SK-N-SH (cell line): Measurements from ENCODE around the gene MUCL1. TPM values are rescaled to one million over a fixed set of nuclear protein-coding genes. Genes with fewer than 3 reads are reported as not detected.
"Not testable (repeated sequence)": the region's sequence is repeated elsewhere in the genome, so short reads cannot be mapped to it uniquely, and the experiment has no call there.

Experiments
- CTCF ChIA-PET: fragments of 300-600, 350-600 bp; formaldehyde crosslinking; extraction: SDS; loops from one replicate; lab custom pipeline; 2021; lab: Yijun Ruan, JAX
- POLR2A ChIA-PET: fragments of 350-600 bp; sonication (Branson Sonifier 250); formaldehyde crosslinking; extraction: SDS; loops from one replicate; lab custom pipeline; 2020; ENCODE audit warnings: antibody characterized with exemption, inconsistent platforms; lab: Yijun Ruan, JAX
- DNase-seq: peaks from one replicate; pipeline ENCODE4 v3.0.0; 2012
- H2AFZ ChIP-seq: fragments of 200-600 bp; sonication (generic); 2 replicates; pipeline ENCODE4 v1.8.1; 2016; ENCODE audit warnings: antibody characterized with exemption, mild to moderate bottlenecking, low read depth
- H3F3A ChIP-seq: fragments of 200-600 bp; sonication (generic); replicated peaks from 2 replicates; pipeline ENCODE3; 2016; ENCODE audit warnings: antibody characterized with exemption, mild to moderate bottlenecking; ENCODE audit not compliant: insufficient read depth
- H3K27ac ChIP-seq, 2 experiments: fragments of 200-500 bp in 1 of 2; fragments of 200-600 bp in 1 of 2; sonication (Bioruptor generic) in 1 of 2; sonication (generic), shearing (Covaris generic) in 1 of 2; 2 replicates each; pipeline versions ENCODE4 v1.5.1 to v1.6.1; 2014 to 2016; ENCODE audit warnings: low read depth in 2 of 2, inconsistent platforms in 1 of 2, low read length in 1 of 2, mild to moderate bottlenecking in 1 of 2, mixed read lengths in 1 of 2
- H3K27me3 ChIP-seq: fragments of 200-600 bp; sonication (generic), shearing (Covaris generic); 2 replicates; pipeline ENCODE4 v1.6.1; 2016; ENCODE audit warnings: mixed run types; ENCODE audit not compliant: insufficient read depth
- H3K36me3 ChIP-seq, 2 experiments: fragments of 200-500 bp in 1 of 2; fragments of 200-600 bp in 1 of 2; sonication (Bioruptor generic) in 1 of 2; sonication (generic) in 1 of 2; replicated peaks in 1 of 2; 2 replicates each; pipeline versions ENCODE3 to v1.5.1; 2014 to 2016; ENCODE audit warnings: low read length in 1 of 2, mild to moderate bottlenecking in 1 of 2; ENCODE audit not compliant: insufficient read depth in 2 of 2, control insufficient read depth in 1 of 2
- H3K4me1 ChIP-seq, 2 experiments: fragments of 200-500 bp in 1 of 2; fragments of 200-600 bp in 1 of 2; sonication (Bioruptor generic) in 1 of 2; sonication (generic), shearing (Covaris generic) in 1 of 2; 2 replicates each; pipeline versions ENCODE4 v1.5.1 to v1.6.1; 2014 to 2016; ENCODE audit warnings: low read depth in 1 of 2, low read length in 1 of 2, mixed run types in 1 of 2; ENCODE audit not compliant: insufficient read depth in 2 of 2, control insufficient read depth in 1 of 2
- H3K4me2 ChIP-seq: fragments of 200-600 bp; sonication (generic), shearing (Covaris generic); 2 replicates; pipeline ENCODE4 v1.6.1; 2017; ENCODE audit warnings: mixed run types
- H3K4me3 ChIP-seq, 2 experiments: fragments of 200-500 bp in 1 of 2; fragments of 200-600 bp in 1 of 2; sonication (Bioruptor generic) in 1 of 2; sonication (generic), shearing (Covaris generic) in 1 of 2; 2 replicates each; pipeline versions ENCODE4 v1.5.1 to v1.8.1; 2014 to 2016; ENCODE audit warnings: low read depth in 2 of 2, inconsistent platforms in 1 of 2, low read length in 1 of 2, mild to moderate bottlenecking in 1 of 2, mixed read lengths in 1 of 2, moderate library complexity in 1 of 2
- H3K79me2 ChIP-seq: fragments of 200-600 bp; sonication (generic); 2 replicates; pipeline ENCODE4 v1.8.1; 2017; ENCODE audit warnings: mild to moderate bottlenecking; ENCODE audit not compliant: insufficient read depth
- H3K9ac ChIP-seq: fragments of 200-600 bp; sonication (generic); 2 replicates; pipeline ENCODE4 v1.6.1; 2017; ENCODE audit warnings: mixed run types
- H3K9me2 ChIP-seq: fragments of 200-600 bp; sonication (generic); 2 replicates; pipeline ENCODE4 v1.6.1; 2017; ENCODE audit warnings: mixed run types
- H3K9me3 ChIP-seq: fragments of 200-600 bp; sonication (generic); 2 replicates; pipeline ENCODE4 v1.6.1; 2017; ENCODE audit warnings: mixed run types, mild to moderate bottlenecking, moderate library complexity
- H4K20me1 ChIP-seq: fragments of 200-600 bp; sonication (generic); 2 replicates; pipeline ENCODE4 v1.6.1; 2017; ENCODE audit warnings: mild to moderate bottlenecking, mixed run types; ENCODE audit not compliant: insufficient read depth
- CHD2 ChIP-seq: fragments of 150-350 bp; IDR thresholded peaks from 2 replicates; pipeline ENCODE4 v1.6.1; 2018; ENCODE audit warnings: low read length; ENCODE audit not compliant: partially characterized antibody
- ELF1 ChIP-seq: IDR thresholded peaks from 2 replicates; pipeline ENCODE4 v1.4.0; 2012
- EP300 ChIP-seq, 2 experiments: IDR thresholded peaks; 2 replicates each; pipeline versions ENCODE4 v1.4.0 to v1.6.1; 2012; ENCODE audit warnings: borderline replicate concordance in 1 of 2, low read depth in 1 of 2, low read length in 1 of 2
- EZH2phosphoT487 ChIP-seq: fragments of 200-600 bp; sonication (generic); IDR thresholded peaks from 2 replicates; pipeline ENCODE4 v1.6.1; 2017; ENCODE audit warnings: low read depth, mixed run types, mild to moderate bottlenecking, antibody characterized with exemption, moderate library complexity, borderline replicate concordance
- FOSL2 ChIP-seq: IDR thresholded peaks from 2 replicates; pipeline ENCODE4 v1.4.0; 2012; ENCODE audit warnings: low read depth, mild to moderate bottlenecking, moderate library complexity, borderline replicate concordance
- GABPA ChIP-seq: IDR thresholded peaks from 2 replicates; pipeline ENCODE4 v1.4.0; 2012; ENCODE audit warnings: low read depth, mild to moderate bottlenecking
- GATA2 ChIP-seq: sonication (generic); formaldehyde crosslinking; IDR thresholded peaks from 2 replicates; pipeline ENCODE4 v1.5.0; 2020; ENCODE audit warnings: mild to moderate bottlenecking, missing genetic modification reagents
- MEF2A ChIP-seq: IDR thresholded peaks from 2 replicates; pipeline ENCODE4 v1.4.0; 2012; ENCODE audit warnings: low read depth, borderline replicate concordance
- MXI1 ChIP-seq: IDR thresholded peaks from 2 replicates; pipeline ENCODE4 v1.6.1; 2012; ENCODE audit warnings: mild to moderate bottlenecking, low read depth, low read length, improper control_type of control experiment
- NFIC ChIP-seq: IDR thresholded peaks from 2 replicates; pipeline ENCODE4 v1.4.0; 2012; ENCODE audit warnings: borderline replicate concordance
- PBX3 ChIP-seq: IDR thresholded peaks from 2 replicates; pipeline ENCODE4; 2012
- RAD21 ChIP-seq: IDR thresholded peaks from 2 replicates; pipeline ENCODE4 v1.6.1; 2012; ENCODE audit warnings: mild to moderate bottlenecking, low read length
- RFX5 ChIP-seq: IDR thresholded peaks from 2 replicates; pipeline ENCODE4 v1.6.1; 2012; ENCODE audit warnings: mild to moderate bottlenecking, improper control_type of control experiment, low read length
- SMC3 ChIP-seq: IDR thresholded peaks from 2 replicates; pipeline ENCODE4 v1.6.1; 2012; ENCODE audit warnings: low read depth, low read length, improper control_type of control experiment
- TAF1 ChIP-seq: IDR thresholded peaks from 2 replicates; pipeline ENCODE4 v1.6.1; 2012; ENCODE audit warnings: low read depth, mild to moderate bottlenecking, low read length, moderate library complexity, borderline replicate concordance
- WGBS: methylation state at CpG from one replicate; pipeline ENCODE4 v1.1.6; 2017; ENCODE audit warnings: low lambda C conversion rate; 5-methylcytosine and 5-hydroxymethylcytosine counted together
- polyA plus RNA-seq, 3 experiments: library from polyadenylated mRNA; depleted of rRNA; stranded (reverse); fragments of >200 nt; gene quantifications; 2 replicates each; pipeline ENCODE4 v1.2.3, GENCODE V29; 2012
- TF ChIP-seq, protein P1 (sequence below): IDR thresholded peaks from 2 replicates; pipeline ENCODE4 v1.4.0; 2012; ENCODE audit warnings: low read depth, borderline replicate concordance
- TF ChIP-seq, protein P2 (sequence below): fragments of 200-600 bp; sonication (generic); IDR thresholded peaks from 2 replicates; pipeline ENCODE4 v1.6.1; 2017; ENCODE audit warnings: antibody characterized with exemption, mild to moderate bottlenecking, moderate library complexity
- TF ChIP-seq, protein P3 (sequence below): fragments of 150-350 bp; IDR thresholded peaks from 2 replicates; pipeline ENCODE4 v1.6.1; 2016; ENCODE audit warnings: mild to moderate bottlenecking, low read depth, low read length
- TF ChIP-seq, protein P4 (sequence below): IDR thresholded peaks from 2 replicates; pipeline ENCODE4 v1.4.0; 2012; ENCODE audit warnings: low read depth
- TF ChIP-seq, protein P5 (sequence below): IDR thresholded peaks from 2 replicates; pipeline ENCODE4 v1.4.0; 2012; ENCODE audit warnings: low read depth, borderline replicate concordance

Gene MUCL1
- polyA plus RNA-seq, 1 of the 3 experiments (the other 2 are of a cell fraction): not detected

- H3K4me2 ChIP-seq, H3K9ac ChIP-seq, DNase-seq, H3K9me3 ChIP-seq, H3K36me3 ChIP-seq, H3F3A ChIP-seq, H2AFZ ChIP-seq, H3K79me2 ChIP-seq, H3K4me3 ChIP-seq, H3K27me3 ChIP-seq, H4K20me1 ChIP-seq, POLR2A ChIA-PET, H3K27ac ChIP-seq, H3K9me2 ChIP-seq, H3K4me1 ChIP-seq, CTCF ChIA-PET: not testable (repeated sequence)
- 5% methylated on average over 4 of the region's 11 CpGs for whole genome bisulfite sequencing
Measured at GRCh38 chr12:54888428-54888827, 34.1 kb downstream of the MUCL1 start.

- POLR2A ChIA-PET: no interaction called here
- no peaks in the 10 kb centered on the region for H3K9me2 ChIP-seq
- no peaks in the 10 kb centered on the region for H3K79me2 ChIP-seq
- H3K27ac ChIP-seq: no peak overlapping the region
- no peak overlapping the region for H2AFZ ChIP-seq
- no peak for DNase-seq
- 19% methylated on average over 3 of the region's 3 CpGs for WGBS
- H3K27me3 ChIP-seq: no peaks in the 10 kb centered on the region; the same call in 1 of the 2 replicates
- no peak overlapping the region for H3K9ac ChIP-seq
- TF ChIP-seq MXI1 (no peak), ELF1 (no peak), TAF1 (no peak), RAD21 (no peak), EZH2phosphoT487 (no peak), NFIC (no peak), MEF2A (no peak), FOSL2 (no peak), GABPA (no peak), GATA2 (no peak), PBX3 (no peak), CHD2 (no peak), SMC3 (no peak), EP300 (IDR thresholded peaks at IDR 0.05; ENCODE audit: borderline replicate concordance in 1 of 2, low read depth in 1 of 2, low read length in 1 of 2) (no peak), RFX5 (no peak)
- TF ChIP-seq, protein P1, sequence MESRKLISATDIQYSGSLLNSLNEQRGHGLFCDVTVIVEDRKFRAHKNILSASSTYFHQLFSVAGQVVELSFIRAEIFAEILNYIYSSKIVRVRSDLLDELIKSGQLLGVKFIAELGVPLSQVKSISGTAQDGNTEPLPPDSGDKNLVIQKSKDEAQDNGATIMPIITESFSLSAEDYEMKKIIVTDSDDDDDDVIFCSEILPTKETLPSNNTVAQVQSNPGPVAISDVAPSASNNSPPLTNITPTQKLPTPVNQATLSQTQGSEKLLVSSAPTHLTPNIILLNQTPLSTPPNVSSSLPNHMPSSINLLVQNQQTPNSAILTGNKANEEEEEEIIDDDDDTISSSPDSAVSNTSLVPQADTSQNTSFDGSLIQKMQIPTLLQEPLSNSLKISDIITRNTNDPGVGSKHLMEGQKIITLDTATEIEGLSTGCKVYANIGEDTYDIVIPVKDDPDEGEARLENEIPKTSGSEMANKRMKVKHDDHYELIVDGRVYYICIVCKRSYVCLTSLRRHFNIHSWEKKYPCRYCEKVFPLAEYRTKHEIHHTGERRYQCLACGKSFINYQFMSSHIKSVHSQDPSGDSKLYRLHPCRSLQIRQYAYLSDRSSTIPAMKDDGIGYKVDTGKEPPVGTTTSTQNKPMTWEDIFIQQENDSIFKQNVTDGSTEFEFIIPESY: no peak
- TF ChIP-seq, protein P2, sequence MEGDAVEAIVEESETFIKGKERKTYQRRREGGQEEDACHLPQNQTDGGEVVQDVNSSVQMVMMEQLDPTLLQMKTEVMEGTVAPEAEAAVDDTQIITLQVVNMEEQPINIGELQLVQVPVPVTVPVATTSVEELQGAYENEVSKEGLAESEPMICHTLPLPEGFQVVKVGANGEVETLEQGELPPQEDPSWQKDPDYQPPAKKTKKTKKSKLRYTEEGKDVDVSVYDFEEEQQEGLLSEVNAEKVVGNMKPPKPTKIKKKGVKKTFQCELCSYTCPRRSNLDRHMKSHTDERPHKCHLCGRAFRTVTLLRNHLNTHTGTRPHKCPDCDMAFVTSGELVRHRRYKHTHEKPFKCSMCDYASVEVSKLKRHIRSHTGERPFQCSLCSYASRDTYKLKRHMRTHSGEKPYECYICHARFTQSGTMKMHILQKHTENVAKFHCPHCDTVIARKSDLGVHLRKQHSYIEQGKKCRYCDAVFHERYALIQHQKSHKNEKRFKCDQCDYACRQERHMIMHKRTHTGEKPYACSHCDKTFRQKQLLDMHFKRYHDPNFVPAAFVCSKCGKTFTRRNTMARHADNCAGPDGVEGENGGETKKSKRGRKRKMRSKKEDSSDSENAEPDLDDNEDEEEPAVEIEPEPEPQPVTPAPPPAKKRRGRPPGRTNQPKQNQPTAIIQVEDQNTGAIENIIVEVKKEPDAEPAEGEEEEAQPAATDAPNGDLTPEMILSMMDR: no peak
- TF ChIP-seq, protein P3, sequence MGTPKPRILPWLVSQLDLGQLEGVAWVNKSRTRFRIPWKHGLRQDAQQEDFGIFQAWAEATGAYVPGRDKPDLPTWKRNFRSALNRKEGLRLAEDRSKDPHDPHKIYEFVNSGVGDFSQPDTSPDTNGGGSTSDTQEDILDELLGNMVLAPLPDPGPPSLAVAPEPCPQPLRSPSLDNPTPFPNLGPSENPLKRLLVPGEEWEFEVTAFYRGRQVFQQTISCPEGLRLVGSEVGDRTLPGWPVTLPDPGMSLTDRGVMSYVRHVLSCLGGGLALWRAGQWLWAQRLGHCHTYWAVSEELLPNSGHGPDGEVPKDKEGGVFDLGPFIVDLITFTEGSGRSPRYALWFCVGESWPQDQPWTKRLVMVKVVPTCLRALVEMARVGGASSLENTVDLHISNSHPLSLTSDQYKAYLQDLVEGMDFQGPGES: no peak
- TF ChIP-seq, protein P4, sequence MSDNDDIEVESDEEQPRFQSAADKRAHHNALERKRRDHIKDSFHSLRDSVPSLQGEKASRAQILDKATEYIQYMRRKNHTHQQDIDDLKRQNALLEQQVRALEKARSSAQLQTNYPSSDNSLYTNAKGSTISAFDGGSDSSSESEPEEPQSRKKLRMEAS: no peak
- TF ChIP-seq, protein P5, sequence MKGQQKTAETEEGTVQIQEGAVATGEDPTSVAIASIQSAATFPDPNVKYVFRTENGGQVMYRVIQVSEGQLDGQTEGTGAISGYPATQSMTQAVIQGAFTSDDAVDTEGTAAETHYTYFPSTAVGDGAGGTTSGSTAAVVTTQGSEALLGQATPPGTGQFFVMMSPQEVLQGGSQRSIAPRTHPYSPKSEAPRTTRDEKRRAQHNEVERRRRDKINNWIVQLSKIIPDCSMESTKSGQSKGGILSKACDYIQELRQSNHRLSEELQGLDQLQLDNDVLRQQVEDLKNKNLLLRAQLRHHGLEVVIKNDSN: no peak
- TF ChIP-seq, all 33 proteins: peak for 0
- Histone ChIP-seq H3K4me1 (no peaks in the 10 kb centered on the region), H3K4me2 (no peak overlapping the region), H3K36me3 (no peaks in the 10 kb centered on the region), H3K4me3 (no peak overlapping the region), H3K9me3 (no peaks in the 10 kb centered on the region), H4K20me1 (no peaks in the 10 kb centered on the region), H3F3A (no peaks in the 10 kb centered on the region)
- CTCF ChIA-PET: no interaction called here
Measured at GRCh38 chr12:54890339-54890738, 36.0 kb downstream of the MUCL1 start.
